NB4 (cell line): Measurements from ENCODE around the gene HHIP.

Experiments used
- MYC ChIP-seq: IDR thresholded peaks from 2 replicates; pipeline ENCODE4 v1.6.1; 2011; ENCODE audit warnings: low read depth, low read length
- POLR2A ChIP-seq: IDR thresholded peaks from 2 replicates; pipeline ENCODE4 v1.6.1; 2011; ENCODE audit warnings: mild to moderate bottlenecking; ENCODE audit not compliant: insufficient read length; ENCODE audit errors: extremely low read depth
- TF ChIP-seq, protein P1 (sequence below): IDR thresholded peaks from one replicate; pipeline ENCODE4 v1.5.1; 2012; ENCODE audit warnings: low read depth, low read length
- TF ChIP-seq, protein P2 (sequence below): IDR thresholded peaks from 2 replicates; pipeline ENCODE4 v1.6.1; 2011; ENCODE audit warnings: low read depth, low read length

DNA sequence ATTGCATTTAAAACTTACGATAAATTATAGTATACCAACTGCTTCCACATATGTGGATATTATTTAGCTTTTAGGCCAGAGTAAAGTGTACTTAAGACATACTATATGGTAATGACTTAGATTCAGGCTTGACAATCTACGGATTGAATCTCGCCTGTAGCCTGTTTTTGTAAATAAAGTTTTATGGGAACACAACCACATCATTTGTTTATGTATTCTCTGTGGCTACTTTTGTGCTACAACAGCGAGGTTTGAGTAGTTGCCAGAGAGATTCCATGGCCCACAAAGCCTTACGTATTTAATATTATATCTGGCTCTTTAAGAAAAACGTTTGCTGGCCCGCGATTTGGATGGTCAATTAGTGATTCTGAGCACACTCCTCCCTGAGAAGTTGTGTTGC lies 37.6 kb downstream of the HHIP start:
- TF ChIP-seq, protein P1, sequence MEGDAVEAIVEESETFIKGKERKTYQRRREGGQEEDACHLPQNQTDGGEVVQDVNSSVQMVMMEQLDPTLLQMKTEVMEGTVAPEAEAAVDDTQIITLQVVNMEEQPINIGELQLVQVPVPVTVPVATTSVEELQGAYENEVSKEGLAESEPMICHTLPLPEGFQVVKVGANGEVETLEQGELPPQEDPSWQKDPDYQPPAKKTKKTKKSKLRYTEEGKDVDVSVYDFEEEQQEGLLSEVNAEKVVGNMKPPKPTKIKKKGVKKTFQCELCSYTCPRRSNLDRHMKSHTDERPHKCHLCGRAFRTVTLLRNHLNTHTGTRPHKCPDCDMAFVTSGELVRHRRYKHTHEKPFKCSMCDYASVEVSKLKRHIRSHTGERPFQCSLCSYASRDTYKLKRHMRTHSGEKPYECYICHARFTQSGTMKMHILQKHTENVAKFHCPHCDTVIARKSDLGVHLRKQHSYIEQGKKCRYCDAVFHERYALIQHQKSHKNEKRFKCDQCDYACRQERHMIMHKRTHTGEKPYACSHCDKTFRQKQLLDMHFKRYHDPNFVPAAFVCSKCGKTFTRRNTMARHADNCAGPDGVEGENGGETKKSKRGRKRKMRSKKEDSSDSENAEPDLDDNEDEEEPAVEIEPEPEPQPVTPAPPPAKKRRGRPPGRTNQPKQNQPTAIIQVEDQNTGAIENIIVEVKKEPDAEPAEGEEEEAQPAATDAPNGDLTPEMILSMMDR: no peak
- TF ChIP-seq POLR2A (no peak), MYC (no peak)
- TF ChIP-seq, protein P2, sequence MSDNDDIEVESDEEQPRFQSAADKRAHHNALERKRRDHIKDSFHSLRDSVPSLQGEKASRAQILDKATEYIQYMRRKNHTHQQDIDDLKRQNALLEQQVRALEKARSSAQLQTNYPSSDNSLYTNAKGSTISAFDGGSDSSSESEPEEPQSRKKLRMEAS: no peak
